ENCODE data around the gene TBC1D23. TPM values are rescaled to one million over a fixed set of nuclear protein-coding genes. Genes with fewer than 3 reads are reported as not detected.
A peak's percentile ranks its signal among the peaks of the same experiment; 100 is the strongest.
"Not testable (repeated sequence)": the region's sequence is repeated elsewhere in the genome, so short reads cannot be mapped to it uniquely, and the experiment has no call there.

TBC1D23 gene
- total RNA-seq, 1 donor from 2014 or later, result 45.9 TPM

- peak within 1 kb of the TSS; percentile 81 for H3K27ac ChIP-seq (ENCODE audit: low read depth, low read length)
- peaks cover under 1 to 8% (median 3%) of the 10 kb centered on the region in 3 donors for H3K36me3 ChIP-seq (ENCODE audit: control insufficient read depth in 3 of 3, insufficient read depth in 3 of 3, low read length in 3 of 3)
- peaks cover 5 to 13% (median 7%) of the 10 kb centered on the region in 3 donors for H3K4me1 ChIP-seq (ENCODE audit: control insufficient read depth in 3 of 3, insufficient read depth in 3 of 3, low read length in 3 of 3)
- H3K4me3 ChIP-seq (ENCODE audit: low read length in 3 of 3), result peak within 1 kb of the TSS; percentile 84 to 89 (median 89)
- H3K9me3 ChIP-seq (ENCODE audit: control insufficient read depth in 3 of 3, low read length in 3 of 3), result no peaks in the 10 kb centered on the region
- peak within 1 kb of the TSS; percentile 78 to 94 (median 87) for H3K9ac ChIP-seq (ENCODE audit: low read depth in 1 of 3, low read length in 3 of 3)
- H3K27me3 ChIP-seq (ENCODE audit: control insufficient read depth in 3 of 3, insufficient read depth in 3 of 3, low read length in 3 of 3), result no peaks in the 10 kb centered on the region
Observed at GRCh38 chr3:100334488-100335351, 73.9 kb downstream of the TBC1D23 start, which contains the start of gene NIT2. Gene NIT2 (plus strand): TSS chr3:100334757. CDS start chr3:100334792, 35 bp downstream.

DNA sequence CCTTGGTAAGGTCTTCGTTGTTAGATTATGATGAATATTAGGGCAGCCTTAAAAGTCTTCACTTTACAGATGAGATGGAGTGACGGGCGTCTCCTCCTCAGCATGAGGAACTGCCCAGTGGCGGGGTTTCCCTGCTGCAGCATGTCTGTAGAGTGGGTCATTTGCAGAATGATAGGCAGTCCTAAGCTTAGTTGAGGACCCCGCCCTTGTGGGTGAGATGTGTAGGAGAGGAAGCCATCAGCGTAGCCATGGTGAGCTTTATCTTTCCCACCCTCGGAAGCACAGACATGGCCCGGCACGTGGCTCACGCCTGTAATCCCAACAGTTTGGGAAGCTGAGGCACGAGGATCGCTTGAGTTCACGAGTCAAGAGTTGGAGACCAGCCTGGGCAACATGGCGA, 74.6 kb downstream of the TBC1D23 start:
- no peaks in the 10 kb centered on the region for H3K9me3 ChIP-seq (ENCODE audit: control insufficient read depth in 3 of 3, low read length in 3 of 3)
- peaks cover 5 to 13% (median 7%) of the 10 kb centered on the region in 3 donors for H3K4me1 ChIP-seq (ENCODE audit: control insufficient read depth in 3 of 3, insufficient read depth in 3 of 3, low read length in 3 of 3)
- H3K27ac ChIP-seq (ENCODE audit: low read depth, low read length), result peak overlapping the region; percentile 80
- peak overlapping the region; percentile 78 to 94 (median 87) for H3K9ac ChIP-seq (ENCODE audit: low read depth in 1 of 3, low read length in 3 of 3)
- no peaks in the 10 kb centered on the region for H3K27me3 ChIP-seq (ENCODE audit: control insufficient read depth in 3 of 3, insufficient read depth in 3 of 3, low read length in 3 of 3)
- H3K4me3 ChIP-seq (ENCODE audit: low read length in 3 of 3), result peak overlapping the region; percentile 77 to 89 (median 84)
- peaks cover 6 to 13% (median 9%) of the 10 kb centered on the region in 3 donors for H3K36me3 ChIP-seq (ENCODE audit: control insufficient read depth in 3 of 3, insufficient read depth in 3 of 3, low read length in 3 of 3)

DNA sequence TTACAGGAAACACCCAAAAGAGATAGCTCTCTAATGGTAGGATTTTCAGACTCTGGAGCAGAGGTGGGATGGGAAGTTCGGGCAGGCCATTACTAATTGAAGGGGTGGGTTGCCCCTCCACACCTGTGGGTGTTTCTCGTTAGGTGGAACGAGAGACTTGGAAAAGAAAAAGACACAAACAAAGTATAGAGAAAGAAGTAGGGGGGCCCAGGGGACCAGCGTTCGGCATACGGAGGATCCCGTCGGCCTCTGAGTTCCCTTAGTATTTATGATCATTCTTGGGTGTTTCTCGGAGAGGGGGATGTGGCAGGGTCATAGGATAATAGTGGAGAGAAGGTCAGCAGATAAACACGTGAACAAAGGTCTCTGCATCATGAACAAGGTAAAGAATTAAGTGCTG, 75.4 kb downstream of the TBC1D23 start:
- not testable (repeated sequence) for H3K4me3 ChIP-seq (ENCODE audit: low read length in 3 of 3); H3K9ac ChIP-seq (ENCODE audit: low read depth in 1 of 3, low read length in 3 of 3); H3K9me3 ChIP-seq (ENCODE audit: control insufficient read depth in 3 of 3, low read length in 3 of 3); H3K27me3 ChIP-seq (ENCODE audit: control insufficient read depth in 3 of 3, insufficient read depth in 3 of 3, low read length in 3 of 3)
- Histone ChIP-seq H3K36me3 (ENCODE audit: control insufficient read depth in 3 of 3, insufficient read depth in 3 of 3, low read length in 3 of 3) (peaks cover 9 to 18% (median 11%) of the 10 kb centered on the region in 3 donors), H3K4me1 (ENCODE audit: control insufficient read depth in 3 of 3, insufficient read depth in 3 of 3, low read length in 3 of 3) (peaks cover 5 to 13% (median 7%) of the 10 kb centered on the region in 3 donors), H3K27ac (ENCODE audit: low read depth, low read length) (peak overlapping the region; percentile 80)

GRCh38 chr3:100338911-100339310, 78.1 kb downstream of the TBC1D23 start:
- H3K4me1 ChIP-seq (ENCODE audit: control insufficient read depth in 3 of 3, insufficient read depth in 3 of 3, low read length in 3 of 3), result peaks cover 5 to 12% (median 7%) of the 10 kb centered on the region in 3 donors
- H3K27ac ChIP-seq (ENCODE audit: low read depth, low read length), result no peak overlapping the region
- H3K36me3 ChIP-seq (ENCODE audit: control insufficient read depth in 3 of 3, insufficient read depth in 3 of 3, low read length in 3 of 3), result peaks cover 9 to 31% (median 23%) of the 10 kb centered on the region in 3 donors
- no peak overlapping the region for H3K4me3 ChIP-seq (ENCODE audit: low read length in 3 of 3)
- no peaks in the 10 kb centered on the region for H3K27me3 ChIP-seq (ENCODE audit: control insufficient read depth in 3 of 3, insufficient read depth in 3 of 3, low read length in 3 of 3)
- H3K9me3 ChIP-seq (ENCODE audit: control insufficient read depth in 3 of 3, low read length in 3 of 3), result no peaks in the 10 kb centered on the region
- no peak overlapping the region for H3K9ac ChIP-seq (ENCODE audit: low read depth in 1 of 3, low read length in 3 of 3)

- Histone ChIP-seq H3K27me3 (ENCODE audit: control insufficient read depth in 3 of 3, insufficient read depth in 3 of 3, low read length in 3 of 3) (no peaks in the 10 kb centered on the region), H3K4me1 (ENCODE audit: control insufficient read depth in 3 of 3, insufficient read depth in 3 of 3, low read length in 3 of 3) (peaks cover 4 to 7% (median 5%) of the 10 kb centered on the region in 3 donors), H3K36me3 (ENCODE audit: control insufficient read depth in 3 of 3, insufficient read depth in 3 of 3, low read length in 3 of 3) (peaks cover 9 to 36% (median 27%) of the 10 kb centered on the region in 3 donors), H3K9ac (ENCODE audit: low read depth in 1 of 3, low read length in 3 of 3) (no peak overlapping the region), H3K27ac (ENCODE audit: low read depth, low read length) (no peak overlapping the region), H3K4me3 (ENCODE audit: low read length in 3 of 3) (no peak overlapping the region), H3K9me3 (ENCODE audit: control insufficient read depth in 3 of 3, low read length in 3 of 3) (no peaks in the 10 kb centered on the region)
Observed at GRCh38 chr3:100339786-100340185, 79.0 kb downstream of the TBC1D23 start.

DNA sequence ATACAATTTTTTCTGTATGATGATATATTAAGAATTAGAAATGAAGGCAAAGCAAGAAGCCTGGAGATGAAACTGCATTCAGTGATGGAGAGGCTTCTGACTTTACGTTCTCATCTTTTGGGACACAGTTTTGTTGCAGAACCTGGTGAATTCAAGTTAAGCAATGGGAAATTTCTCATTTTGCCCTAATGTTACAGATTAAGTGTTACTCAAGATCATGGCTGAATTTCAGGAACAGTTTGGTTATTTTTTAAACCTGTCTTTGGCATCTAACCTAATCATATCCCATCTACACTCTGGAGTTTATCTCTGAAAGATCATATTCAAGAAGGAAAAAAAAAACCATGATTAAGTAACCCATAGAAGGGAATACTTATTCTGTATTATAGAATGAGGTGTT, 79.7 kb downstream of the TBC1D23 start:
- peaks cover 9 to 41% (median 30%) of the 10 kb centered on the region in 3 donors for H3K36me3 ChIP-seq (ENCODE audit: control insufficient read depth in 3 of 3, insufficient read depth in 3 of 3, low read length in 3 of 3)
- peaks cover 0 to 3% (median 0%) of the 10 kb centered on the region in 3 donors for H3K4me1 ChIP-seq (ENCODE audit: control insufficient read depth in 3 of 3, insufficient read depth in 3 of 3, low read length in 3 of 3)
- no peaks in the 10 kb centered on the region for H3K9me3 ChIP-seq (ENCODE audit: control insufficient read depth in 3 of 3, low read length in 3 of 3)
- no peaks in the 10 kb centered on the region for H3K27me3 ChIP-seq (ENCODE audit: control insufficient read depth in 3 of 3, insufficient read depth in 3 of 3, low read length in 3 of 3)
- H3K9ac ChIP-seq (ENCODE audit: low read depth in 1 of 3, low read length in 3 of 3), result no peak overlapping the region
- H3K27ac ChIP-seq (ENCODE audit: low read depth, low read length), result no peak overlapping the region
- H3K4me3 ChIP-seq (ENCODE audit: low read length in 3 of 3), result no peak overlapping the region

DNA sequence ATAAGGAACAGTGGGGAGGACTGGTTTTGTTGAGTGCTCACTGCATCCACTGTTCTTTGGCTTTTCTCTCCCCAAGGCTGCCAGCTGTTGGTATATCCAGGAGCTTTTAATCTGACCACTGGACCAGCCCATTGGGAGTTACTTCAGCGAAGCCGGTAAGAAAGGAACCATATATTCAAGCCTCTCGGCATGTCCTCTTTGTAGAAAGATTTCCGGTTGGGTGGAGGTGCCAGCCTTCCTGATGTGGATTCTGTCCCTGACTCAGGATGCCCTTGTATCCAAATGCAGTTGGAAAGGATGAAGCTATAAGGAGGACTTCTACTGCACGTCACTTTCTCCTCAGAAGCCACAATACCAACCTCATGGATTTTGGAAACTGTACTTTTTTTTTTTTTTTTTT, 87.9 kb downstream of the TBC1D23 start:
- no peaks in the 10 kb centered on the region for H3K27me3 ChIP-seq (ENCODE audit: control insufficient read depth in 3 of 3, insufficient read depth in 3 of 3, low read length in 3 of 3)
- H3K4me3 ChIP-seq (ENCODE audit: low read length in 3 of 3), result no peak overlapping the region
- H3K27ac ChIP-seq (ENCODE audit: low read depth, low read length), result no peak overlapping the region
- no peaks in the 10 kb centered on the region for H3K4me1 ChIP-seq (ENCODE audit: control insufficient read depth in 3 of 3, insufficient read depth in 3 of 3, low read length in 3 of 3)
- no peak overlapping the region for H3K9ac ChIP-seq (ENCODE audit: low read depth in 1 of 3, low read length in 3 of 3)
- no peaks in the 10 kb centered on the region for H3K9me3 ChIP-seq (ENCODE audit: control insufficient read depth in 3 of 3, low read length in 3 of 3)
- H3K36me3 ChIP-seq (ENCODE audit: control insufficient read depth in 3 of 3, insufficient read depth in 3 of 3, low read length in 3 of 3), result peaks cover 39 to 61% (median 59%) of the 10 kb centered on the region in 3 donors

- peaks cover 38 to 62% (median 60%) of the 10 kb centered on the region in 3 donors for H3K36me3 ChIP-seq (ENCODE audit: control insufficient read depth in 3 of 3, insufficient read depth in 3 of 3, low read length in 3 of 3)
- not testable (repeated sequence) for H3K27me3 ChIP-seq (ENCODE audit: control insufficient read depth in 3 of 3, insufficient read depth in 3 of 3, low read length in 3 of 3)
Observed at GRCh38 chr3:100351770-100352169, 91.0 kb downstream of the TBC1D23 start.

GRCh38 chr3:100352296-100353231, 91.8 kb downstream of the TBC1D23 start:
- Histone ChIP-seq H3K4me1 (ENCODE audit: control insufficient read depth in 3 of 3, insufficient read depth in 3 of 3, low read length in 3 of 3) (no peaks in the 10 kb centered on the region), H3K36me3 (ENCODE audit: control insufficient read depth in 3 of 3, insufficient read depth in 3 of 3, low read length in 3 of 3) (peaks cover 37 to 62% (median 56%) of the 10 kb centered on the region in 3 donors), H3K4me3 (ENCODE audit: low read length in 3 of 3) (no peak overlapping the region), H3K27ac (ENCODE audit: low read depth, low read length) (no peak overlapping the region), H3K9ac (ENCODE audit: low read depth in 1 of 3, low read length in 3 of 3) (no peak overlapping the region), H3K9me3 (ENCODE audit: control insufficient read depth in 3 of 3, low read length in 3 of 3) (no peaks in the 10 kb centered on the region), H3K27me3 (ENCODE audit: control insufficient read depth in 3 of 3, insufficient read depth in 3 of 3, low read length in 3 of 3) (no peaks in the 10 kb centered on the region)

More at GRCh38 chr3:100351770-100352169, 91.0 kb downstream of the TBC1D23 start:
- H3K9me3 ChIP-seq (ENCODE audit: control insufficient read depth in 3 of 3, low read length in 3 of 3); H3K4me1 ChIP-seq (ENCODE audit: control insufficient read depth in 3 of 3, insufficient read depth in 3 of 3, low read length in 3 of 3); H3K27ac ChIP-seq (ENCODE audit: low read depth, low read length); H3K9ac ChIP-seq (ENCODE audit: low read depth in 1 of 3, low read length in 3 of 3); H3K4me3 ChIP-seq (ENCODE audit: low read length in 3 of 3): not testable (repeated sequence)
